DND-41 (cell line): ENCODE data around the gene PCDHGA10.
A peak's percentile ranks its signal among the peaks of the same experiment; 100 is the strongest.
"Not testable (repeated sequence)": the region's sequence is repeated elsewhere in the genome, so short reads cannot be mapped to it uniquely, and the experiment has no call there.

ENCODE experiments used
- ATAC-seq: fragments of 200-7000 bp; cut with Tn5 transposase; 3 replicates; pipeline ENCODE4 v1.9.1; 2021; ENCODE audit warnings: low read depth; ENCODE audit not compliant: insufficient read depth
- DNase-seq: peaks from one replicate; pipeline ENCODE4 v3.0.0-alpha.2; 2020
- H2AFZ ChIP-seq: 2 replicates; pipeline ENCODE4 v1.6.0; 2012; ENCODE audit warnings: low read depth, low read length
- H3K27ac ChIP-seq: 2 replicates; pipeline ENCODE4 v1.5.1; 2012; ENCODE audit warnings: low read length, inconsistent platforms
- H3K27me3 ChIP-seq: fragments of 200-600 bp; sonication (generic); 2 replicates; pipeline ENCODE4 v1.6.0; 2012; ENCODE audit warnings: low read length, mild to moderate bottlenecking, inconsistent platforms; ENCODE audit not compliant: insufficient read depth, poor library complexity
- H3K36me3 ChIP-seq: 2 replicates; pipeline ENCODE4 v1.5.1; 2012; ENCODE audit warnings: low read length, inconsistent platforms; ENCODE audit not compliant: insufficient read depth
- H3K4me1 ChIP-seq: 2 replicates; pipeline ENCODE4 v1.5.1; 2012; ENCODE audit warnings: mild to moderate bottlenecking, low read length; ENCODE audit not compliant: insufficient read depth
- H3K4me2 ChIP-seq: 2 replicates; pipeline ENCODE4 v1.6.0; 2012; ENCODE audit warnings: mild to moderate bottlenecking, moderate library complexity, low read length, inconsistent platforms; ENCODE audit not compliant: insufficient read depth
- H3K4me3 ChIP-seq, 2 experiments: fragments of 200-600 bp in 1 of 2; shearing (Covaris generic) in 1 of 2; 2 replicates each; pipeline ENCODE4 v1.5.1; 2012 to 2016; ENCODE audit warnings: inconsistent platforms in 2 of 2, low read length in 2 of 2, mild to moderate bottlenecking in 2 of 2, low read depth in 1 of 2, moderate library complexity in 1 of 2
- H3K79me2 ChIP-seq: 2 replicates; pipeline ENCODE4 v1.6.0; 2012; ENCODE audit warnings: low read length, inconsistent platforms; ENCODE audit not compliant: insufficient read depth
- H3K9ac ChIP-seq: 2 replicates; pipeline ENCODE4 v1.6.0; 2012; ENCODE audit warnings: low read depth, mild to moderate bottlenecking, inconsistent platforms, low read length, moderate library complexity
- H3K9me3 ChIP-seq: 2 replicates; pipeline ENCODE4 v1.5.1; 2012; ENCODE audit warnings: low read length, moderate library complexity, mild to moderate bottlenecking, inconsistent platforms; ENCODE audit not compliant: insufficient read depth, severe bottlenecking
- H4K20me1 ChIP-seq: 2 replicates; pipeline ENCODE4 v1.6.0; 2012; ENCODE audit warnings: low read length; ENCODE audit not compliant: insufficient read depth
- EZH2 ChIP-seq: IDR thresholded peaks from 3 replicates; pipeline ENCODE4 v1.6.1; 2012; ENCODE audit warnings: borderline replicate concordance, low read depth, mild to moderate bottlenecking, moderate library complexity, low read length, inconsistent platforms; ENCODE audit not compliant: severe bottlenecking
- TF ChIP-seq, protein P1 (sequence below): IDR thresholded peaks from 2 replicates; pipeline ENCODE4 v1.5.1; 2012; ENCODE audit warnings: borderline replicate concordance, low read length, moderate library complexity, mild to moderate bottlenecking; ENCODE audit not compliant: poor library complexity, severe bottlenecking; ENCODE audit errors: extremely low read depth

PCDHGA10 gene

GRCh38 chr5:141417494-141418172 is 4.8 kb downstream of the PCDHGA10 start, which contains the start of gene PCDHGB7:
PCDHGB7 (plus strand) TSS chr5:141417677; CDS start chr5:141417860, 183 bp downstream.
- ATAC-seq: peak; percentile 78
- not testable (repeated sequence) for H3K9me3 ChIP-seq, H3K4me1 ChIP-seq, H3K27me3 ChIP-seq, H3K9ac ChIP-seq, H2AFZ ChIP-seq, H3K27ac ChIP-seq, H4K20me1 ChIP-seq, H3K79me2 ChIP-seq, H3K4me3 ChIP-seq, H3K4me2 ChIP-seq, H3K36me3 ChIP-seq
- TF ChIP-seq, protein P1, sequence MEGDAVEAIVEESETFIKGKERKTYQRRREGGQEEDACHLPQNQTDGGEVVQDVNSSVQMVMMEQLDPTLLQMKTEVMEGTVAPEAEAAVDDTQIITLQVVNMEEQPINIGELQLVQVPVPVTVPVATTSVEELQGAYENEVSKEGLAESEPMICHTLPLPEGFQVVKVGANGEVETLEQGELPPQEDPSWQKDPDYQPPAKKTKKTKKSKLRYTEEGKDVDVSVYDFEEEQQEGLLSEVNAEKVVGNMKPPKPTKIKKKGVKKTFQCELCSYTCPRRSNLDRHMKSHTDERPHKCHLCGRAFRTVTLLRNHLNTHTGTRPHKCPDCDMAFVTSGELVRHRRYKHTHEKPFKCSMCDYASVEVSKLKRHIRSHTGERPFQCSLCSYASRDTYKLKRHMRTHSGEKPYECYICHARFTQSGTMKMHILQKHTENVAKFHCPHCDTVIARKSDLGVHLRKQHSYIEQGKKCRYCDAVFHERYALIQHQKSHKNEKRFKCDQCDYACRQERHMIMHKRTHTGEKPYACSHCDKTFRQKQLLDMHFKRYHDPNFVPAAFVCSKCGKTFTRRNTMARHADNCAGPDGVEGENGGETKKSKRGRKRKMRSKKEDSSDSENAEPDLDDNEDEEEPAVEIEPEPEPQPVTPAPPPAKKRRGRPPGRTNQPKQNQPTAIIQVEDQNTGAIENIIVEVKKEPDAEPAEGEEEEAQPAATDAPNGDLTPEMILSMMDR: peak; percentile 60
- peak; percentile 43 for DNase-seq

DNA sequence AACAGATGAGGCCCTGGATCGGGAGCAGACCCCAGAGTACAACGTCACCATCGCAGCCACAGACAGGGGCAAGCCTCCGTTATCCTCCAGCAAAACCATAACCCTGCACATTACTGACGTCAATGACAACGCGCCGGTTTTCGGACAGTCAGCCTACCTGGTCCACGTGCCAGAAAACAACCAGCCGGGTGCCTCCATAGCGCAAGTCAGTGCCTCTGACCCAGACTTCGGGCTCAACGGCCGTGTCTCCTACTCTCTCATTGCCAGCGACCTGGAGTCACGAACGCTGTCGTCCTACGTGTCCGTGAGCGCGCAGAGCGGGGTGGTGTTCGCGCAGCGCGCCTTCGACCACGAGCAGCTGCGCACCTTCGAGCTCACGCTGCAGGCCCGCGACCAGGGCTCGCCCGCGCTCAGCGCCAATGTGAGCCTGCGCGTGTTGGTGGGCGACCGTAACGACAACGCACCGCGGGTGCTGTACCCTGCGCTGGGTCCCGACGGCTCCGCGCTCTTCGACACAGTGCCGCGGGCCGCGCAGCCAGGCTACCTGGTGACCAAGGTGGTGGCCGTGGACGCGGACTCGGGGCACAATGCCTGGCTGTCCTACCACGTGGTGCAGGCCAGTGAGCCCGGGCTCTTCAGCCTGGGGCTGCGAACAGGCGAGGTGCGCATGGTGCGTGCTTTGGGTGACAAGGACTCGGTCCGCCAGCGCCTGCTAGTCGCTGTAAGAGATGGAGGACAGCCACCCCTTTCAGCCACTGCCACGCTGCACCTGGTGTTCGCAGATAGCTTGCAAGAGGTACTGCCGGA is 6.5 kb downstream of the PCDHGA10 start:
- Histone ChIP-seq H3K36me3 (no peaks in the 10 kb centered on the region), H3K79me2 (no peaks in the 10 kb centered on the region), H3K27me3 (peaks cover 4% of the 10 kb centered on the region), H3K4me2 (no peak overlapping the region), H3K27ac (no peak overlapping the region), H3K4me1 (no peaks in the 10 kb centered on the region), H3K4me3 (no peak overlapping the region), H3K9ac (no peak overlapping the region), H3K9me3 (no peaks in the 10 kb centered on the region), H4K20me1 (no peaks in the 10 kb centered on the region), H2AFZ (no peak overlapping the region)
- ATAC-seq (no peak), DNase-seq (no peak)
- TF ChIP-seq, protein P1: no peak
- TF ChIP-seq EZH2: no peak

DNA sequence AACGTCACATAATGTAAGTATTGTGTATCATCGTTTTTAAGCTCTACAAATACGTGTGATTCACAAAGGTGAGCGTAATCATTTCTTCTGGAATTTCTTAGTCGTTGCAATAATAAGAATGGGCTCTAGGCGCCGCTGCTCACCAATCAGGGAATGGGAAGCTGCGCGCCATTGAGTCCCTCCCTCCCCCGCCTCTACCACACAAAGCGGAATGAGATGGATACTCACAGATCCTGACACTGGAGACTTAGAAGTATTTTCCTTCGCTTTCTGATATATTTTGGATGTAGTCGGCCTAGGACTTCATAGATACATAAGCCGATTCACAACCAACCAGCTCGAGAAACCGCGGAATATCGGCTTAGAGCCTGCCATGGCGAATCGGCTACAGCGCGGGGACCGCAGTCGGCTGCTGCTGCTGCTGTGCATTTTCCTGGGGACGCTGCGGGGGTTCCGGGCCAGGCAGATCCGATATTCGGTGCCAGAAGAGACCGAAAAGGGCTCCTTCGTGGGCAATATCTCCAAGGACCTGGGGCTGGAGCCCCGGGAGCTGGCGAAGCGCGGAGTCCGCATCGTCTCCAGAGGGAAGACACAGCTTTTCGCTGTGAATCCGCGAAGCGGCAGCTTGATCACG is 8.2 kb downstream of the PCDHGA10 start, which contains the start of gene PCDHGA11:
TSS of gene PCDHGA11 (plus strand) at position 197 of the 634 bp plus-strand sequence. CDS start at position 374, 177 bp downstream.
- Histone ChIP-seq H3K4me3 (no peak within 1 kb of the TSS), H4K20me1 (no peaks in the 10 kb centered on the region), H3K79me2 (no peaks in the 10 kb centered on the region), H3K9ac (no peak within 1 kb of the TSS), H3K4me2 (no peak within 1 kb of the TSS), H3K9me3 (no peaks in the 10 kb centered on the region), H3K36me3 (no peaks in the 10 kb centered on the region), H2AFZ (no peak within 1 kb of the TSS), H3K4me1 (no peaks in the 10 kb centered on the region), H3K27me3 (peaks cover 10% of the 10 kb centered on the region), H3K27ac (no peak within 1 kb of the TSS)
- peak; percentile 28 for DNase-seq
- TF ChIP-seq, protein P1: peak; percentile 67
- no peak for TF ChIP-seq EZH2
- no peak for ATAC-seq
